HepG2 (cell line): ENCODE measurements around the gene SEPHS2. TPM values are rescaled to one million over a fixed set of nuclear protein-coding genes. Genes with fewer than 3 reads are reported as not detected.

Experiments
- ATAC-seq: fragments of 200-7000 bp; cut with Tn5 transposase; 3 replicates; pipeline ENCODE4 v1.9.1; 2020; ENCODE audit warnings: mild to moderate bottlenecking, moderate library complexity
- BruUV-seq: library from RNA; stranded (reverse); fragments of 400-500 nt; replicated peaks from 2 replicates; lab custom pipeline; 2021; lab: Mats Ljungman, UMichigan
- CTCF ChIA-PET: fragments of 300-600 bp; formaldehyde crosslinking; extraction: SDS; loops from one replicate; lab custom pipeline; 2021; ENCODE audit warnings: low total read pairs, inconsistent platforms, low intra/inter-chr PET ratio; lab: Yijun Ruan, JAX
- POLR2A ChIA-PET: fragments of 350-600 bp; sonication (Branson Sonifier 250); formaldehyde crosslinking; loops from one replicate; lab custom pipeline; 2020; ENCODE audit warnings: antibody characterized with exemption, inconsistent platforms; lab: Yijun Ruan, JAX
- DNase-seq: peaks from one replicate; pipeline ENCODE4 v3.0.0-alpha.2; 2015; ENCODE audit warnings: low spot score
- FAIRE-seq: peaks from 3 replicates; lab custom pipeline; 2011; peaks lifted over from hg19 to GRCh38; lab: Jason Lieb, UNC
- H2AFZ ChIP-seq: one replicate; pipeline ENCODE4 v1.6.1; 2011; ENCODE audit warnings: low read length, inconsistent platforms
- H3K27ac ChIP-seq: fragments of 300-600 bp; 3 replicates; pipeline ENCODE4 v1.8.0; 2011; ENCODE audit warnings: mixed run types, mild to moderate bottlenecking, mixed read lengths, low read length, inconsistent platforms; ENCODE audit not compliant: insufficient read depth; ENCODE audit errors: extremely low read length
- H3K27me3 ChIP-seq, 2 experiments: fragments of 200-600 bp in 1 of 2; 2 replicates in 1 of 2; 3 replicates in 1 of 2; pipeline versions ENCODE4 v1.6.0 to v1.8.0; 2011; ENCODE audit warnings: low read length in 2 of 2, mild to moderate bottlenecking in 2 of 2, moderate library complexity in 2 of 2, inconsistent platforms in 1 of 2; ENCODE audit not compliant: insufficient read depth in 2 of 2, control insufficient read depth in 1 of 2
- H3K36me3 ChIP-seq, 2 experiments: fragments of 200-600 bp in 1 of 2; replicated peaks in 1 of 2; 2 replicates in 1 of 2; 3 replicates in 1 of 2; pipeline versions ENCODE4 v1.5.1 to v1.8.0; 2011; ENCODE audit warnings: low read length in 2 of 2, inconsistent platforms in 1 of 2; ENCODE audit not compliant: insufficient read depth in 2 of 2, control insufficient read depth in 1 of 2
- H3K4me1 ChIP-seq: 2 replicates; pipeline ENCODE4 v1.5.1; 2012; ENCODE audit warnings: low read length, inconsistent platforms; ENCODE audit not compliant: insufficient read depth
- H3K4me2 ChIP-seq: 2 replicates; pipeline ENCODE4 v1.6.0; 2011; ENCODE audit warnings: low read depth, low read length, inconsistent platforms
- H3K4me3 ChIP-seq, 3 experiments: fragments of 200-600 bp in 1 of 3; sonication (generic), shearing (Covaris generic) in 1 of 3; replicated peaks in 1 of 3; 2 replicates each; pipeline ENCODE4 v1.5.1; 2011 to 2016; ENCODE audit warnings: low read length in 3 of 3, inconsistent platforms in 2 of 3, low read depth in 2 of 3, mild to moderate bottlenecking in 2 of 3, control low read depth in 1 of 3, mixed read lengths in 1 of 3; ENCODE audit not compliant: insufficient read depth in 1 of 3
- H3K79me2 ChIP-seq: one replicate; pipeline ENCODE4 v1.6.1; 2011; ENCODE audit warnings: low read length, inconsistent platforms; ENCODE audit not compliant: insufficient read depth
- H3K9ac ChIP-seq: 2 replicates; pipeline ENCODE4 v1.6.0; 2011; ENCODE audit warnings: mild to moderate bottlenecking, low read depth, low read length, inconsistent platforms; ENCODE audit not compliant: insufficient read depth
- H3K9me3 ChIP-seq: 2 replicates; pipeline ENCODE4 v1.5.1; 2012; ENCODE audit warnings: mild to moderate bottlenecking, low read length
- H4K20me1 ChIP-seq: 2 replicates; pipeline ENCODE4 v1.6.0; 2011; ENCODE audit warnings: inconsistent platforms, mild to moderate bottlenecking, low read length, moderate library complexity; ENCODE audit not compliant: insufficient read depth
- CREB1 ChIP-seq, 2 experiments: fragments of 450-650 bp in 1 of 2; IDR thresholded peaks; 2 replicates each; pipeline ENCODE4 v1.6.1; 2016 to 2017; ENCODE audit warnings: control low read depth in 1 of 2, mild to moderate bottlenecking in 1 of 2, missing compliant biosample characterization in 1 of 2, missing genetic modification characterization in 1 of 2
- CREM ChIP-seq, 2 experiments: sonication (generic) in 1 of 2; formaldehyde crosslinking in 1 of 2; IDR thresholded peaks; 2 replicates each; pipeline versions ENCODE4 v1.4.0 to v1.6.1; 2016 to 2020; ENCODE audit warnings: antibody characterized with exemption in 1 of 2, mild to moderate bottlenecking in 1 of 2, missing genetic modification reagents in 1 of 2
- ETV5 ChIP-seq: IDR thresholded peaks from 2 replicates; pipeline ENCODE4 v1.6.1; 2018; ENCODE audit warnings: missing biosample characterization, missing genetic modification reagents, inconsistent platforms, borderline replicate concordance
- GFI1 ChIP-seq: sonication (generic); formaldehyde crosslinking; IDR thresholded peaks from 2 replicates; pipeline ENCODE4 v1.5.0; 2020; ENCODE audit warnings: missing genetic modification reagents, mild to moderate bottlenecking, borderline replicate concordance
- HNF4G ChIP-seq, 2 experiments: sonication (generic) in 1 of 2; formaldehyde crosslinking in 1 of 2; IDR thresholded peaks; 2 replicates each; pipeline versions ENCODE4 v1.4.0 to v1.6.1; 2011 to 2020; ENCODE audit warnings: borderline replicate concordance in 2 of 2, low read depth in 2 of 2, mild to moderate bottlenecking in 2 of 2, low read length in 1 of 2, missing genetic modification reagents in 1 of 2, moderate library complexity in 1 of 2
- HOXA5 ChIP-seq: sonication (generic); formaldehyde crosslinking; IDR thresholded peaks from 2 replicates; pipeline ENCODE4 v1.4.0; 2020; ENCODE audit warnings: missing genetic modification reagents
- KDM2A ChIP-seq: sonication (generic); formaldehyde crosslinking; IDR thresholded peaks from 2 replicates; pipeline ENCODE4 v1.4.0; 2020; ENCODE audit warnings: low read depth, missing genetic modification reagents, borderline replicate concordance
- KLF11 ChIP-seq: IDR thresholded peaks from 2 replicates; pipeline ENCODE4 v1.6.1; 2016; ENCODE audit warnings: missing compliant biosample characterization
- KMT2B ChIP-seq: IDR thresholded peaks from 2 replicates; pipeline ENCODE4 v1.6.1; 2016; ENCODE audit warnings: missing genetic modification reagents, missing compliant biosample characterization
- MED1 ChIP-seq: sonication (generic); formaldehyde crosslinking; IDR thresholded peaks from 2 replicates; pipeline ENCODE4 v1.4.0; 2020; ENCODE audit warnings: missing genetic modification reagents
- MIXL1 ChIP-seq: IDR thresholded peaks from 2 replicates; pipeline ENCODE4 v1.6.1; 2016
- POLR2AphosphoS2 ChIP-seq: IDR thresholded peaks from 2 replicates; pipeline ENCODE4 v1.6.1; 2011; ENCODE audit warnings: low read depth, low read length, improper control_type of control experiment
- RXRA ChIP-seq: sonication (generic); formaldehyde crosslinking; IDR thresholded peaks from 2 replicates; pipeline ENCODE4 v1.5.1; 2020; ENCODE audit warnings: missing genetic modification reagents
- SMAD3 ChIP-seq: sonication (generic); formaldehyde crosslinking; IDR thresholded peaks from 2 replicates; pipeline ENCODE4 v1.4.0; 2020; ENCODE audit warnings: missing genetic modification reagents
- TBL1XR1 ChIP-seq: fragments of 150-350 bp; IDR thresholded peaks from 2 replicates; pipeline ENCODE4 v1.6.1; 2014; ENCODE audit warnings: borderline replicate concordance, low read length; ENCODE audit not compliant: partially characterized antibody
- ZNF446 ChIP-seq: sonication (generic); formaldehyde crosslinking; IDR thresholded peaks from 2 replicates; pipeline ENCODE4 v1.5.0; 2020; ENCODE audit warnings: mild to moderate bottlenecking, missing genetic modification reagents
- ZNF589 ChIP-seq: sonication (generic); formaldehyde crosslinking; conservative IDR thresholded peaks from 2 replicates; pipeline ENCODE4 v1.8.0; 2022; ENCODE audit warnings: mild to moderate bottlenecking, moderate library complexity, missing genetic modification reagents
- ZNF713 ChIP-seq: sonication (generic); formaldehyde crosslinking; IDR thresholded peaks from 2 replicates; pipeline ENCODE4 v1.4.0; 2020; ENCODE audit warnings: mild to moderate bottlenecking, missing genetic modification reagents
- WGBS: methylation state at CpG from one replicate; pipeline ENCODE4 v1.1.6; 2017; ENCODE audit warnings: low lambda C conversion rate; 5-methylcytosine and 5-hydroxymethylcytosine counted together
- in situ Hi-C: cut with HindIII; loops from 2 replicates; pipeline ENCODE4 v1.10.0; 2017; ENCODE audit warnings: low pct_unique_long_range_greater_than_20kb; ENCODE audit not compliant: extremely low pct_ligation_motif_present
- intact Hi-C: fragments of 100-400 bp; cut with micrococcal nuclease; formaldehyde crosslinking; loops from one replicate; pipeline ENCODE4 v1.10.0; 2022; ENCODE audit not compliant: unreplicated experiment
- polyA plus RNA-seq, 8 experiments: library from polyadenylated mRNA; depleted of rRNA in 3 of 8; stranded (reverse) in 7 of 8; unstranded in 1 of 8; fragments of >200 nt; fragmentation: Illumina TruSeq in 4 of 8; extraction: Trizol in 4 of 8; gene quantifications; 2 replicates each; pipeline versions ENCODE4 v1.2.1 to v1.2.3, GENCODE V29; 2011 to 2016; ENCODE audit warnings: low read depth in 4 of 8, missing spikeins in 1 of 8, mixed read lengths in 1 of 8; ENCODE audit not compliant: insufficient read depth in 1 of 8
- total RNA-seq, 5 experiments: library from RNA; depleted of rRNA; stranded (reverse); fragments of >200 nt; fragmentation: Illumina TruSeq; extraction: Trizol; gene quantifications; 2 replicates each; pipeline ENCODE4 v1.2.3, GENCODE V29; 2016; ENCODE audit warnings: low read depth in 1 of 5
- TF ChIP-seq, protein P1 (sequence below): sonication (generic); formaldehyde crosslinking; IDR thresholded peaks from 2 replicates; pipeline ENCODE4 v1.5.0; 2020; ENCODE audit warnings: mild to moderate bottlenecking, missing genetic modification reagents
- TF ChIP-seq, protein P2 (sequence below): IDR thresholded peaks from 2 replicates; pipeline ENCODE4 v1.6.1; 2018; ENCODE audit warnings: missing genetic modification reagents, mild to moderate bottlenecking, missing compliant biosample characterization

SEPHS2 gene
- total and polyA plus RNA-seq, 2 of the 13 experiments (the other 11 are each of a cell fraction or from before 2014, with no cell fraction given), result 20.7 to 127 TPM

DNA sequence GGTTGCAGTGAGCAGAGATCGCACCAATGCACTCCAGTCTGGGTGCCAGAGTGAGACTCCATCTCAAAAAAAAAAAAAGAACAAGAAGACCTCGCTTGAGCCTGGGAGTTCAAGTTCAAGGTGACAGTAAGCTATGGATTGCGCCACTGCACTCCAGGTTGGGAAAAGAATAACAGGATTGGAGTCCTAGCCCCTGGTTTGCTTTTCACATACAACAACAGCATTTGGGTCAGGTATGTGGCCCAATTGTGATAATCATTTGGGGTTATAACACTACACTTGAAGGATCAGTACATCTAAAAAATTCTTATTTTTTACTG lies 3.4 kb upstream of the SEPHS2 start (continued):
- TF ChIP-seq RXRA, result peak; percentile 88; the same call in 1 of the 2 replicates
- TF ChIP-seq MED1 (CRISPR knock-in tag), result peak; percentile 15; the same call in 1 of the 2 replicates

DNA sequence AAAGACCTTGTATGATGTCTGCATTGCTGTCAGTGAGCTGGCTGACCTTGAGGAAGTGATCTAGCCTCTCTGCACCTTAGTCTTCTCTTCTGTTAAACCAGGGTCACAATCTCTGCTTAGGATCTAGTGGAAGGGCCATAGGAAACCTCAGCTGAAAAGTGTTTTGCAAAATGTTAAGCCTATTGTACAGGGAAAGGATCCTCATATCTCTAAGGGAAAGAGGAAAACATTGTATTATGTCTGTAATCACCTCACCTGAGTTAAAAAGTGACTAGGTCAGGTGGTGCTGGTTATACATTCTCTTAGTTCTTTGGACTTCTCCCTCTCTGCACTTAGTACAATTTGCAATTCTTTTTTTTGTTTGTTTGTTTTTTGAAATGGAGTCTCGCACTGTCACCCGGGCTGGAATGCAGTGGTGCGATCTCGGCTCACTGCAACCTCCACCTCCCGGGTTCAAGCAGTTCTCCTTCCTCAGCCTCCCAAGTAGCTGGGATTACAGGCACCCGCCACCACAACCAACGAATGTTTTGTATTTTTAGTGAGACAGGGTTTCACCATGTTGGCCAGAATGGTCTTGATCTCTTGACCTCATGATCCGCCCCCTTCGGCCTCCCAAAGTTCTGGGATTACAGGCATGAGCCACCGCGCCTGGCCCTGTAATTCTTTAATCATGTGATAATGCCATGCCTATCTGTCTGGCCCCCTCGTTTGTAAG lies 2.0 kb upstream of the SEPHS2 start:
- H3K27ac ChIP-seq, result peak overlapping the region; percentile 95
- peak; percentile 89 for FAIRE-seq
- peak overlapping the region; percentile 70 for H3K4me2 ChIP-seq
- peaks cover 92% of the 10 kb centered on the region for H3K4me1 ChIP-seq
- no TSS peak for BruUV-seq
- H3K9ac ChIP-seq, result peak overlapping the region; percentile 65
- no peaks in the 10 kb centered on the region; a peak in 1 of 5 replicates for H3K27me3 ChIP-seq
- ATAC-seq, result peak; percentile 77
- intact Hi-C loops, result loop anchor here (2.0 kb wide), 1 partner anchor 79 kb away; the partner anchor contains the start of gene ZNF768
- no peaks in the 10 kb centered on the region for H3K9me3 ChIP-seq
- H3K79me2 ChIP-seq, result peaks cover 27% of the 10 kb centered on the region
- CTCF ChIA-PET, result no interaction called here
- H4K20me1 ChIP-seq, result peaks cover 24% of the 10 kb centered on the region
- peak; percentile 97 for DNase-seq
- no peak overlapping the region for H2AFZ ChIP-seq
- POLR2A ChIA-PET, result interaction anchor here (1.0 to 4.6 kb wide), 13 partner anchors 10 to 162 kb away, joined by 3 to 29 read pairs (median 8); partner anchors contain the start of genes DCTPP1, ZNF688, ZNF689 and ZNF747
- H3K36me3 ChIP-seq, result no peaks in the 10 kb centered on the region; a peak in 2 of 5 replicates
- 1% methylated on average over 12 of the region's 12 CpGs for WGBS
- in situ Hi-C loops, result no loop called here
- peak overlapping the region in 2 of 3 experiments; percentile 5 to 39; a peak in 2 of 6 replicates for H3K4me3 ChIP-seq
- TF ChIP-seq ZNF446 (no peak), KLF11 (CRISPR knock-in tag) (no peak), HOXA5 (CRISPR knock-in tag) (peak; percentile 63; the same call in 1 of the 2 replicates), HNF4G (IDR thresholded peaks at IDR 0.05; ENCODE audit: borderline replicate concordance, low read depth, low read length) (peak; percentile 70; the same call in 1 of the 2 replicates), HNF4G (CRISPR knock-in tag; IDR thresholded peaks at IDR 0.05; ENCODE audit: borderline replicate concordance, low read depth) (peak; percentile 49; the same call in 1 of the 2 replicates), ZNF589 (CRISPR knock-in tag) (peak; percentile 56; the same call in 1 of the 2 replicates), KDM2A (CRISPR knock-in tag) (0 out of 2 replicates have a peak, but pooled peaks have one; percentile 29), ETV5 (no peak; the same call in 1 of the 2 replicates), GFI1 (CRISPR knock-in tag) (peak; percentile 95), CREM (IDR thresholded peaks at IDR 0.05) (peak; percentile 79), CREM (CRISPR knock-in tag; IDR thresholded peaks at IDR 0.05) (no peak), KMT2B (CRISPR knock-in tag) (peak; percentile 78), ZNF713 (no peak), POLR2AphosphoS2 (no peak), TBL1XR1 (peak; percentile 17), CREB1 (IDR thresholded peaks at IDR 0.05) (no peak), CREB1 (CRISPR knock-in tag; IDR thresholded peaks at IDR 0.05) (peak; percentile 75), SMAD3 (CRISPR knock-in tag) (peak; percentile 83; the same call in 1 of the 2 replicates), MIXL1 (CRISPR knock-in tag) (peak; percentile 92)
- TF ChIP-seq, protein P1, sequence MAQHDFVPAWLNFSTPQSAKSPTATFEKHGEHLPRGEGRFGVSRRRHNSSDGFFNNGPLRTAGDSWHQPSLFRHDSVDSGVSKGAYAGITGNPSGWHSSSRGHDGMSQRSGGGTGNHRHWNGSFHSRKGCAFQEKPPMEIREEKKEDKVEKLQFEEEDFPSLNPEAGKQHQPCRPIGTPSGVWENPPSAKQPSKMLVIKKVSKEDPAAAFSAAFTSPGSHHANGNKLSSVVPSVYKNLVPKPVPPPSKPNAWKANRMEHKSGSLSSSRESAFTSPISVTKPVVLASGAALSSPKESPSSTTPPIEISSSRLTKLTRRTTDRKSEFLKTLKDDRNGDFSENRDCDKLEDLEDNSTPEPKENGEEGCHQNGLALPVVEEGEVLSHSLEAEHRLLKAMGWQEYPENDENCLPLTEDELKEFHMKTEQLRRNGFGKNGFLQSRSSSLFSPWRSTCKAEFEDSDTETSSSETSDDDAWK (CRISPR knock-in tag), result no peak
- TF ChIP-seq, protein P2, sequence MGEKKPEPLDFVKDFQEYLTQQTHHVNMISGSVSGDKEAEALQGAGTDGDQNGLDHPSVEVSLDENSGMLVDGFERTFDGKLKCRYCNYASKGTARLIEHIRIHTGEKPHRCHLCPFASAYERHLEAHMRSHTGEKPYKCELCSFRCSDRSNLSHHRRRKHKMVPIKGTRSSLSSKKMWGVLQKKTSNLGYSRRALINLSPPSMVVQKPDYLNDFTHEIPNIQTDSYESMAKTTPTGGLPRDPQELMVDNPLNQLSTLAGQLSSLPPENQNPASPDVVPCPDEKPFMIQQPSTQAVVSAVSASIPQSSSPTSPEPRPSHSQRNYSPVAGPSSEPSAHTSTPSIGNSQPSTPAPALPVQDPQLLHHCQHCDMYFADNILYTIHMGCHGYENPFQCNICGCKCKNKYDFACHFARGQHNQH (CRISPR knock-in tag), result peak; percentile 90
